Chondrocyte (in vitro differentiated cells): ENCODE data around the gene LRMDA. TPM values are rescaled to one million over a fixed set of nuclear protein-coding genes. Genes with fewer than 3 reads are reported as not detected.

Experiments used
- DNase-seq: peaks from one replicate; pipeline ENCODE4 v3.0.0; 2021; ENCODE audit warnings: mixed read lengths, low spot score
- H3K27ac Mint-ChIP-seq: one replicate; pipeline ENCODE4 v1.8.0; 2021; ENCODE audit warnings: mild to moderate bottlenecking, moderate library complexity, mixed read lengths; ENCODE audit not compliant: unreplicated experiment
- H3K27me3 Mint-ChIP-seq: 2 replicates; pipeline ENCODE4 v1.8.0; 2021; ENCODE audit warnings: low read depth, mixed read lengths
- H3K36me3 Mint-ChIP-seq: 2 replicates; pipeline ENCODE4 v1.8.0; 2021; ENCODE audit warnings: low read depth, mixed read lengths
- H3K4me1 Mint-ChIP-seq: 2 replicates; pipeline ENCODE4 v1.8.0; 2021; ENCODE audit warnings: low read depth, mild to moderate bottlenecking, mixed read lengths
- H3K4me3 Mint-ChIP-seq: one replicate; pipeline ENCODE4 v1.8.0; 2021; ENCODE audit warnings: mild to moderate bottlenecking, moderate library complexity, mixed read lengths; ENCODE audit not compliant: unreplicated experiment
- H3K9me3 Mint-ChIP-seq: 2 replicates; pipeline ENCODE4 v1.8.0; 2021; ENCODE audit warnings: low read depth, mixed read lengths
- total RNA-seq: library from RNA; stranded (reverse); gene quantifications from 3 replicates; pipeline ENCODE4 v1.2.1, GENCODE V29; 2021
- TF ChIP-seq, protein P1 (sequence below): fragments of 200-600 bp; sonication (generic); IDR thresholded peaks from 2 replicates; pipeline ENCODE4 v1.5.0; 2021; ENCODE audit warnings: antibody characterized with exemption, mild to moderate bottlenecking, moderate library complexity

LRMDA gene
- total RNA-seq, 1 donor from 2014 or later: 2.8 TPM

GRCh38 chr10:75592791-75593643, 161.6 kb downstream of the LRMDA start:
- no peak for DNase-seq
- Mint-ChIP-seq H3K9me3 (no peaks in the 10 kb centered on the region), H3K27ac (no peak overlapping the region), H3K27me3 (peaks cover 41% of the 10 kb centered on the region), H3K36me3 (peaks cover 2% of the 10 kb centered on the region), H3K4me3 (no peak overlapping the region), H3K4me1 (no peaks in the 10 kb centered on the region)
- TF ChIP-seq, protein P1, sequence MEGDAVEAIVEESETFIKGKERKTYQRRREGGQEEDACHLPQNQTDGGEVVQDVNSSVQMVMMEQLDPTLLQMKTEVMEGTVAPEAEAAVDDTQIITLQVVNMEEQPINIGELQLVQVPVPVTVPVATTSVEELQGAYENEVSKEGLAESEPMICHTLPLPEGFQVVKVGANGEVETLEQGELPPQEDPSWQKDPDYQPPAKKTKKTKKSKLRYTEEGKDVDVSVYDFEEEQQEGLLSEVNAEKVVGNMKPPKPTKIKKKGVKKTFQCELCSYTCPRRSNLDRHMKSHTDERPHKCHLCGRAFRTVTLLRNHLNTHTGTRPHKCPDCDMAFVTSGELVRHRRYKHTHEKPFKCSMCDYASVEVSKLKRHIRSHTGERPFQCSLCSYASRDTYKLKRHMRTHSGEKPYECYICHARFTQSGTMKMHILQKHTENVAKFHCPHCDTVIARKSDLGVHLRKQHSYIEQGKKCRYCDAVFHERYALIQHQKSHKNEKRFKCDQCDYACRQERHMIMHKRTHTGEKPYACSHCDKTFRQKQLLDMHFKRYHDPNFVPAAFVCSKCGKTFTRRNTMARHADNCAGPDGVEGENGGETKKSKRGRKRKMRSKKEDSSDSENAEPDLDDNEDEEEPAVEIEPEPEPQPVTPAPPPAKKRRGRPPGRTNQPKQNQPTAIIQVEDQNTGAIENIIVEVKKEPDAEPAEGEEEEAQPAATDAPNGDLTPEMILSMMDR: no peak

GRCh38 chr10:75593692-75594556, 162.5 kb downstream of the LRMDA start:
- no peak for DNase-seq
- Mint-ChIP-seq H3K4me1 (no peaks in the 10 kb centered on the region), H3K9me3 (no peaks in the 10 kb centered on the region), H3K36me3 (peaks cover 2% of the 10 kb centered on the region), H3K4me3 (no peak overlapping the region), H3K27ac (no peak overlapping the region), H3K27me3 (peaks cover 44% of the 10 kb centered on the region)
- TF ChIP-seq, protein P1: peak; percentile 30

- no peak overlapping the region for H3K4me3 Mint-ChIP-seq
These were observed 165.7 kb downstream of the LRMDA start for GRCh38 chr10:75596930-75597620.

DNA sequence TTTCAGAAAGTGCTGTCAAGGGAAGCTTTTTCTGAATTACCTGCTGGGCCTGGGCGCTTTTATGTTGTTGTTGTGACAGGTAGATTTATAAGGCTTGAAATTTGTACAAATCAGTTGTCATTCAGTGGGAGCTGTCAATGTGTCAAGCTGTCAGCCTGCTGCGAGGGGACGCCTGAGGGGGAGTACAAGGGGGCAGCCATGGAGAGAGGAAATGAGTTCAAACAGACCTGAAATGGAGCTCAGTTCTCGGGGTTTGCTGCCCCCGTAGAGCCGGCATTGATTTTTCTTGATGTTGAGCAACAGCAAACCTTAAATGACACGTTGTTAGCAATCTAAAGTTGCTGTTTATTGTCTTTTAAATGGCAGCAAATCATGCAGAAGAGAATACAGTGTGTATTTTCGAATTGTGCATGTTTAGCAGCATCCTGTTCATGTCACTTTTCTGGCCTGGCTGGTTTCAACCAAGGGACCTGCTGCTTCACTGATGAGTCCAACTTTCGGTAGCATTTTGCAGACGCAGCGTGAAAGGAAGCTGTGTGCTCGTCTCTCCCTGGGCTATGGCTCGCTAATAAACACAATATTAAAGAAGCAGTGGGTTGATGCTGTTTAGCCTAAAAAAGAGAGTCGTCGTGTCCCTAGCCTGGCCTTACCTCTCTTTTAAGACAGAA, 166.5 kb downstream of the LRMDA start:
- Mint-ChIP-seq H3K4me3 (no peak overlapping the region), H3K9me3 (no peaks in the 10 kb centered on the region), H3K27me3 (peaks cover 44% of the 10 kb centered on the region), H3K36me3 (no peaks in the 10 kb centered on the region), H3K27ac (no peak overlapping the region), H3K4me1 (no peaks in the 10 kb centered on the region)
- DNase-seq: no peak
- TF ChIP-seq, protein P1: no peak

More at GRCh38 chr10:75596930-75597620, 165.7 kb downstream of the LRMDA start:
- H3K4me1 Mint-ChIP-seq: no peaks in the 10 kb centered on the region
- peaks cover 49% of the 10 kb centered on the region for H3K27me3 Mint-ChIP-seq
- no peaks in the 10 kb centered on the region for H3K36me3 Mint-ChIP-seq
- no peak overlapping the region for H3K27ac Mint-ChIP-seq
- TF ChIP-seq, protein P1: no peak
- no peaks in the 10 kb centered on the region for H3K9me3 Mint-ChIP-seq
- DNase-seq: no peak
